ENCODE data around the gene PRELP. TPM values are rescaled to one million over a fixed set of nuclear protein-coding genes. Genes with fewer than 3 reads are reported as not detected.

Gene PRELP
- total and polyA plus RNA-seq, 9 of the 15 experiments (the other 6 are each of a cell fraction or from before 2014, with no cell fraction given): 0.04 TPM; not detected in 8

GRCh38 chr1:203536575-203536974 lies 61.0 kb downstream of the PRELP start:
- no peak overlapping the region for H3K4me3 ChIP-seq
- DNase-seq (ENCODE audit: extremely low read depth in 1 of 4, low spot score in 3 of 4): no peak
- H3K4me2 ChIP-seq (ENCODE audit: insufficient read depth, low read length): no peak overlapping the region
- 0% methylated on average over 2 of the region's 2 CpGs for WGBS (ENCODE audit: insufficient coverage, low coverage, missing lambda C conversion rate)
- POLR2A ChIA-PET: interaction anchor here (1.6 kb wide), 1 partner anchor 12 kb away, joined by 6 read pairs; no protein-coding TSS in a partner anchor
- intact Hi-C loops (cut with micrococcal nuclease): no loop called here
- BruUV-seq (replicated peaks): no TSS peak
- H3K9ac ChIP-seq (ENCODE audit: insufficient read depth in 1 of 2, low read depth in 2 of 2, low read length in 2 of 2): no peak overlapping the region
- no peaks in the 10 kb centered on the region for H3K79me2 ChIP-seq (ENCODE audit: control insufficient read depth, insufficient read depth, low read length)
- TF ChIP-seq CHD2 (IDR thresholded peaks at IDR 0.05; ENCODE audit: low read depth, low read length) (no peak), POU5F1 (IDR thresholded peaks at IDR 0.05; ENCODE audit: borderline replicate concordance, low read depth, low read length, partially characterized antibody) (no peak), IFI16 (CRISPR knock-in tag; IDR thresholded peaks at IDR 0.05) (no peak), CHD7 (IDR thresholded peaks at IDR 0.05; ENCODE audit: low read depth, low read length) (no peak), POLR3A (IDR thresholded peaks at IDR 0.05; ENCODE audit: borderline replicate concordance, extremely low read depth, insufficient read depth, insufficient read length) (no peak), RFX1 (IDR thresholded peaks at IDR 0.05) (no peak), NFIC (IDR thresholded peaks at IDR 0.05) (no peak), TBL1XR1 (IDR thresholded peaks at IDR 0.05; ENCODE audit: low read length in 2 of 2) (no peak), ZFP30 (CRISPR knock-in tag; IDR thresholded peaks at IDR 0.05; ENCODE audit: borderline replicate concordance) (no peak), DPF2 (IDR thresholded peaks at IDR 0.05) (no peak)
- TF ChIP-seq, protein P1, sequence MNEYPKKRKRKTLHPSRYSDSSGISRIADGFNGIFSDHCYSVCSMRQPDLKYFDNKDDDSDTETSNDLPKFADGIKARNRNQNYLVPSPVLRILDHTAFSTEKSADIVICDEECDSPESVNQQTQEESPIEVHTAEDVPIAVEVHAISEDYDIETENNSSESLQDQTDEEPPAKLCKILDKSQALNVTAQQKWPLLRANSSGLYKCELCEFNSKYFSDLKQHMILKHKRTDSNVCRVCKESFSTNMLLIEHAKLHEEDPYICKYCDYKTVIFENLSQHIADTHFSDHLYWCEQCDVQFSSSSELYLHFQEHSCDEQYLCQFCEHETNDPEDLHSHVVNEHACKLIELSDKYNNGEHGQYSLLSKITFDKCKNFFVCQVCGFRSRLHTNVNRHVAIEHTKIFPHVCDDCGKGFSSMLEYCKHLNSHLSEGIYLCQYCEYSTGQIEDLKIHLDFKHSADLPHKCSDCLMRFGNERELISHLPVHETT (CRISPR knock-in tag; conservative IDR thresholded peaks at IDR 0.05 in 1 of 2, IDR thresholded peaks at IDR 0.05 in 1 of 2): no peak
- H3K4me1 ChIP-seq (replicated peaks in 1 of 2; ENCODE audit: control insufficient read depth in 2 of 2, insufficient read depth in 2 of 2, low read length in 2 of 2): no peaks in the 10 kb centered on the region
- H3K27me3 ChIP-seq (ENCODE audit: control insufficient read depth in 2 of 2, insufficient read depth in 2 of 2, low read length in 2 of 2): peaks cover 32 to 39% of the 10 kb centered on the region in 2 experiments
- no peaks in the 10 kb centered on the region for H3K9me1 ChIP-seq (ENCODE audit: control insufficient read depth, insufficient read depth, low read length)
- no peak overlapping the region for H3K27ac ChIP-seq (ENCODE audit: extremely low read depth, low read depth, low read length)
- H3K36me3 ChIP-seq (ENCODE audit: control insufficient read depth, insufficient read depth, low read length): no peaks in the 10 kb centered on the region
- no peak overlapping the region for H2AFZ ChIP-seq (ENCODE audit: low read depth, low read length)
- no peaks in the 10 kb centered on the region for H4K20me1 ChIP-seq (replicated peaks; ENCODE audit: control insufficient read depth, insufficient read depth, low read length)
- CTCF ChIA-PET (ENCODE audit: low intra/inter-chr PET ratio): no interaction called here
- ATAC-seq: no peak
- FAIRE-seq: no peak
- in situ Hi-C loops (cut with MboI): no loop called here
- no peaks in the 10 kb centered on the region for H3K9me3 ChIP-seq (replicated peaks; ENCODE audit: control insufficient read depth, insufficient read depth, low read depth, low read length)
